ENCODE data around the gene ACTR1B.
A peak's percentile ranks its signal among the peaks of the same experiment; 100 is the strongest.
"Not testable (repeated sequence)": the region's sequence is repeated elsewhere in the genome, so short reads cannot be mapped to it uniquely, and the experiment has no call there.

Gene ACTR1B

GRCh38 chr2:97663962-97664635 lies at the start of gene ACTR1B:
Gene ACTR1B, minus strand, starts transcription at chr2:97664044. Its CDS starts 154 bp downstream, at chr2:97663890.
- peak; percentile 91 to 96 (median 93) for DNase-seq

DNA sequence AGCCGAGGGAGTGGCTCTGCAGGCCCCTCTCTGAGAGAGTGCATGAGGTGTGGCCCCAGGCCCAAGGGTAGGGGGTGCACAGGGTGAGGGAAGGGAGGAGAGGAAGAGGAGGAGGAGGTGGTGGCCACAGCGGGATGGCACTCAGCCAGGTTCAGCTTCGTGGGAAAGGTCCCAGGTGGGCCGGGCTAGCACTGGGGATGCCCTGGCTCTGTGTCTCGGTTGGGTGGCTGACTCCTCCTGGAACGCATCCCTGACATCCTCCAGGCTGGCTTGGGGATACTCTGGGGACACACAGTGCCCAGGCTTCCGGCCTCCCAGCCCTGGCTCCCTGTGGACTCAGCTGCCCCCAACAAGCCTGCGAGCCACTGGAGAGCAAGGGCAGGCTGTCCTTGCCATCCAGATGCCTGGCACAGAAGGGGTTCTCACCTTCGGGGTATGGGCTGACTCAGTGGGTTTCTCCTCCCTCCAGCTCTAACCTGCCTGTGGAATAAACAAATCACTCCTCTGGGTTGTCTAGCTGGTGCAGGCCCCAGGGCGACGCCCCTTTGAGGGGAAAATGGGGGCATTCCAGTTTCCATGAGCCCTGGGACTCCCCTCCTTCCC lies 49.0 kb upstream of the ACTR1B start:
- no peak for DNase-seq

DNA sequence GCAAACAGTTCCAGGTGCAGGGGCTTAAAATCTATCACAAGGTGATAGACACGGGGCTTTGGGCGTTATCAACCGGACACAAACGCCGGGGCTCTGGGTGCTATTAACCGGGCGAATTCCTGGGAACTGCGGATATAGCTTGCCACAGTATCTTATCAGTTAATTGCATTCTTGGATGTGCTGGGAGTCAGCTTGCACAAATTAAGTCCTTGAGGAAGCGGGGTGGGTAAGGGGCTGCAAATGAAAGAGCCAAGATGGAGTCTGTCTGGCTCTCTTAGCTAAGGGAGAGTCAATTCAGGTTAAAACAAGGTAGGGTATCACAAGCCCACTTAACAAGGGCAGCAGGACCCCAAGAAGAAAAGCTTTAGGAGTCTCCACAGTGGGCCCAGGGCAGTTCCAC lies 48.3 kb upstream of the ACTR1B start:
- DNase-seq = not testable (repeated sequence)

- no peak for DNase-seq
Measured at GRCh38 chr2:97711394-97711711, 47.5 kb upstream of the ACTR1B start.

- DNase-seq = no peak
Measured at GRCh38 chr2:97708608-97709007, 44.8 kb upstream of the ACTR1B start.

DNA sequence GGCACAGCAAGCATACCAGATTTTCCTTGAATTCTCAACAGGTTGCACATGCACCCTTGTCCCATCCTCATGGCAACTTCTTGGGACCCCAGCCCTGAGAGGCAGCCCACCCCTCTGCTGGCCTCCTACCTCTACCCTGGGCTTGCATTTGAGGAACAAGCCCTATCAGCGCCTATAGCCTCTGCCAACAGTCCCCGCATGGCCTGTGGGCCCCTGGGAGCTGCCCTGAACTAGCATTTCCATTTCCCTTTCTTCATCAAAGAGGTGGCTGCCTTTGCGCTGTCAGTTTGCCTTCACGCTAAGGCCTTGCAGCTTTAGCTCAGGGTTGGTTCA lies 44.2 kb upstream of the ACTR1B start:
- DNase-seq = no peak

- no peak for DNase-seq
Measured at GRCh38 chr2:97707362-97708047, 43.7 kb upstream of the ACTR1B start.

DNA sequence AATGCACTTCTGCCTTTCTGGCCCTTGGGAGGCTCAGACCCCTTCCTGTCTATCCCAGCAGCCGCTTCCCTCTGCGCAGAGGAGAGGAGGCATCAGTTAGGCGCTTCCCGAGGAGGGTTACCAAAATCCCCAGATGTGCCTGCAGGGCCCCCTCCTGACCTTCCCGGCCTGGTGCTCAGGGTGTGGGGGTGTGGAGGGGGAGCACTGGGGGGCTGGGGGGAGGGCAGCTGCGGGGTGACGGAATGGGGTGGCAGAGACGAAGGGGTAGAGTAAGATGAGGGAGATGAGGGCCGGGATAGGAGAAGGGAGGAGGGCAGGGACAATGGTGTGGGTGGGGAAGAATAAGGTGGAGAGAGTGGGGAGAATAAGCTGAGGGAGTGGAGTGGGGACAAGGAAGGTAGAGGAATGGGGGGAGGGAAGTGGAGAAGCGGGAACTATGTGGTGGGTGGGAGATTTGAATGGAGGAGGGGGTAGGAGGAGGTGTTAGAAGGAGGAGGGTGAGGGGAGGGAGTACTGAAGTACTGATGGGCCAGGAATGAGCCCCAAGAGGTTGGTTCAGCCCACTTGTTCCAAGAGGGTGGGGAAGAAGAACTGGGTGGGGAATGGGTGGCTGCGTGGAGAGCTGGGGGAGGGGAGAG lies 43.0 kb upstream of the ACTR1B start:
- DNase-seq = no peak

DNA sequence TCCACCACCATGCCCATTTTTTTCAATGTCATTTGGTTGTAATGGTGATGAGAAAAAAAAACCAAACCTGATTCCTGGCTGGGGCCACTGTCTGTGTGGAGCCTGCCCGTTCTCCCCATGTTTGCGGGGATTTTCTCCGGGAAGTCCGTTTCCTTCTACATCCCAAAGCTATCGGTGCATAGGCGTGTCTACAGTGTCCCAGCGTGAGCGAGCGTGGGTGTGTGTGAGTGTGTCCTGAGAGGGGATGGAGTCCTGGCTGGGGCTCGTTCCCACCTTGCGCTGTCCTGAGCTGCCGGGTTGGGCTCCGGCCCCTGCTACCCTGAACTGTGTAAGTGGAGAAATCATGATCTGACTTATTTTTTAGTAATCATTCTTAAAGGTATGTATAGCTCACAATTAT lies 42.3 kb upstream of the ACTR1B start:
- no peak for DNase-seq

DNA sequence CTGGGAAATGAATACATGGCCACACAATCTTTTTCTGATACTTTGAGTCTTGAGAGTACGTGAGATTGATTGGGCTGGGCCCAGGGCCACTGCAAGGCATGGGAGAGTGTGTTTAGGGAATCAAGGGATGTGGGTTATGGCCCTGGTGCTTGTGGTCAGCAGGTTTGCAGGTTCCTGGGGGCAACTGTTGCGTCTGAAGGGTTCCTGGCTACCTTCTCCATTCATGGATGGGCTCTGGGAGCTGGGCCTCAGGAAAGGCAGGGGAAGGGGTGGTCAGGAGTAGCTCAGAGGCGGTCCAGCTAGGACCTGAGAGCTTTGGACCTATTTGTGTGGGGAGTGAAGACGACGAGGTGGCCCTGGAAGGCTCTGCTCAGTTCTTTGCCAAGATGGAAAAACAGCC lies 41.1 kb upstream of the ACTR1B start:
- DNase-seq = no peak

GRCh38 chr2:97703741-97704140 lies 39.9 kb upstream of the ACTR1B start:
- DNase-seq = no peak

- DNase-seq = no peak
Measured at GRCh38 chr2:97702731-97703470, 39.1 kb upstream of the ACTR1B start.

GRCh38 chr2:97701851-97702465 lies 38.1 kb upstream of the ACTR1B start:
- no peak for DNase-seq

- DNase-seq = no peak
Measured at GRCh38 chr2:97701186-97701585, 37.3 kb upstream of the ACTR1B start.

- peak in 3 of 4 experiments; percentile 14 to 47 (median 27) for DNase-seq
Measured at GRCh38 chr2:97699765-97700444, 36.1 kb upstream of the ACTR1B start.

GRCh38 chr2:97698530-97698929 lies 34.7 kb upstream of the ACTR1B start:
- DNase-seq = no peak

DNA sequence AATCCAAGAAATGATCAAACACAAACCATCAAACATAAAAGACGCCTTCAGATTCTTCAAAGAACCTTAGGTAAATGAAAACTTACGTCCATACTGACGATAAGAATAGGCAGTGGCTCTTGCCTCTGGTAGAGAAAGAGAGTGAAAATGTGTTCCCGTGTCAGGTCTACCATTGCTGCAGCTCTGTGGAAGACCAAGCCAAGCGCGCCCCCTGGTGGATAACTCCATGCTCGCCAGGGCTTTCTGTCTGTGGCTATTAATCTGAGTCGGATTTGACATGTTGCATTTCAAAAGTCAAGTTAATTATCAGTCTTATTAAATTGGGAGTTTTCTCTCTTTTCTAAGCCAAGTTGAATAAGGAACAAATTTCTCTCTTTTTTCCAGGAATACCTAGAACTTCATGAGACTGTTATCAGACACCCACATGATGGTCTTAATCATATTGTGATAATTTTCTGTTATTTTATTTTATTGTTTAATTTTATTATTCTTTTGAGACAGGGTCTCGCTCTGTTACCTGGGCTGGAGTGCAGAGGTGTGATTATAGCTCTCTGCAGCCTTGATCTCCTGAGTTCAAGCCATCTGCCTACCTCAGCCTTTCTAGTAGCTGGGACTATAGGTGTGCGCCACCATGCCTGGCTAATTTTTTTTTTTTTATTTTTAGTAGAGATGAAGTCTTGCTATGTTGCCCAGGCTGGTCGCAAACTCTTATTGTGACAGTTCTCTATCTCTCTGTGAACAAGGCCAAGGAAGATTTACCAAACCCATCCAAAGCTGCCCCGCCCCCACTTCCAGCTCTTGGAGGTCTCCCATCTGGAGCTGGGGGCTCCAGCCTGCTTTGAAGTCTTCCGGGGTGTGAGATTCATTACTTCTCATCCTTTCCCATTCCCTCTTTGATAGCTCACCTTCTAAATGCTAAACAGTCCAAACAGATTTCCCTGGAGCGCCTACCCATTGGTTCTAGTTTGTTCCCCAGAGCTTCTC lies 33.7 kb upstream of the ACTR1B start:
- DNase-seq = peak; percentile 94 to 96 (median 95)

GRCh38 chr2:97695744-97696143 lies 31.9 kb upstream of the ACTR1B start:
- no peak for DNase-seq

DNA sequence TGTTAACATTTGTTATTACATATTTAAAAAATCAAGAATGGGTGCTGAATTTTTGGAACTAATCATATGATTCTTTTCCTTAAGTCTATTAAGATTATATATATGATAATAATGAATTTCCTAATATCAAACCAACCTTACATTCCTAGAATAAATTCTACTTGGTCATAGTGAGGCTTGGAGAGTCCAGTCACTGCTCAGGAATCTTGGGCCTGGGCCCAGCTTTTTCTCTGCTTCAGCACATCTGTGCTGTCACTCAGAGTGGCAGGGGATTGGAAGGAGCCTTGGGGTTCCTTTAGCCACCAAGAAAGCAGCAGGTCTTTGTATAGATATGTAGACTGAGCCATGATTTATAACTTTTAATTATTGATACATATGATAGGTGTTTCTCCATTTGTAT lies 29.6 kb upstream of the ACTR1B start:
- no peak for DNase-seq

DNA sequence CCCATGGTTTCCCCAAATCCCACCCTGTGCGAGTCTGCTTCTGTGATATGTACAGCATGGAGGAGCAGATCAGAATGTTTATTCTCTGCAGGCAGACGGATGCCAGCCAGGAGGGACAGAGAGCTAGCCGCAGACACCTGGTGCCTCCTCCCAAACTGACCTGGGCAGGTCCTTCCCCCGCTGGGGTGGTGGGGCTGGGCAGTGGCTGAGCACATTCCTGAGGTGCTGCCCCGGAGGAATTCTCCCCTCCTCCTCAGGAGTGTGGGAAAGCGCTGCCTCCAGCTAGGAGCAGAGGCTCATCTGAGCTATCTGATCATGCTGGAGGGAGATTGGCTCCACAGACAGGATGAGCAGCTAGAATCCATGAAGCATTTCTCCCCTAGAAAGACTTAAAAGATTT lies 27.3 kb upstream of the ACTR1B start:
- DNase-seq = no peak
